HepG2 (cell line): ENCODE results near the gene USP2. TPM values are rescaled to one million over a fixed set of nuclear protein-coding genes. Genes with fewer than 3 reads are reported as not detected.

ENCODE experiments used
- AHR ChIP-seq: IDR thresholded peaks from 2 replicates; pipeline ENCODE4 v1.6.1; 2018; ENCODE audit warnings: missing genetic modification reagents, missing compliant biosample characterization
- CENPT ChIP-seq: sonication (generic); formaldehyde crosslinking; IDR thresholded peaks from 2 replicates; pipeline ENCODE4 v1.8.0; 2022; ENCODE audit warnings: low read depth, mild to moderate bottlenecking, moderate library complexity, missing genetic modification reagents
- CHD2 ChIP-seq: IDR thresholded peaks from 2 replicates; pipeline ENCODE4 v1.6.1; 2011; ENCODE audit warnings: low read depth, low read length, improper control_type of control experiment
- ESRRA ChIP-seq: sonication (generic); formaldehyde crosslinking; IDR thresholded peaks from 2 replicates; pipeline ENCODE4 v1.5.1; 2020; ENCODE audit warnings: mild to moderate bottlenecking, low read depth, missing genetic modification reagents
- GPN1 ChIP-seq: sonication (generic); formaldehyde crosslinking; IDR thresholded peaks from 2 replicates; pipeline ENCODE4 v1.5.1; 2020; ENCODE audit warnings: missing genetic modification reagents, borderline replicate concordance
- HIVEP1 ChIP-seq: sonication (generic); formaldehyde crosslinking; IDR thresholded peaks from 2 replicates; pipeline ENCODE4 v1.4.0; 2020; ENCODE audit warnings: mild to moderate bottlenecking, missing genetic modification reagents
- HOXD1 ChIP-seq: sonication (generic); formaldehyde crosslinking; IDR thresholded peaks from 2 replicates; pipeline ENCODE4 v1.5.0; 2020; ENCODE audit warnings: missing genetic modification reagents
- MTERF4 ChIP-seq: sonication (generic); formaldehyde crosslinking; IDR thresholded peaks from 2 replicates; pipeline ENCODE4 v1.8.0; 2023; ENCODE audit warnings: mild to moderate bottlenecking, missing genetic modification reagents
- NCOA2 ChIP-seq: sonication (generic); formaldehyde crosslinking; IDR thresholded peaks from 2 replicates; pipeline ENCODE4 v1.8.0; 2022; ENCODE audit warnings: inconsistent platforms
- NFATC3 ChIP-seq: sonication (generic); formaldehyde crosslinking; IDR thresholded peaks from 2 replicates; pipeline ENCODE4 v1.5.1; 2020; ENCODE audit warnings: mild to moderate bottlenecking, missing genetic modification reagents
- NFYB ChIP-seq: sonication (generic); formaldehyde crosslinking; IDR thresholded peaks from 2 replicates; pipeline ENCODE4 v1.4.0; 2020; ENCODE audit warnings: missing genetic modification reagents
- PHF20 ChIP-seq: sonication (generic); formaldehyde crosslinking; IDR thresholded peaks from 2 replicates; pipeline ENCODE4 v1.5.0; 2020; ENCODE audit warnings: mild to moderate bottlenecking, missing genetic modification reagents
- RBFOX2 ChIP-seq: fragments of 200-400 bp; formaldehyde crosslinking; IDR thresholded peaks from 2 replicates; pipeline ENCODE4 v1.6.1; 2017; ENCODE audit warnings: low read depth, mild to moderate bottlenecking, low read length
- SMAD3 ChIP-seq: sonication (generic); formaldehyde crosslinking; IDR thresholded peaks from 2 replicates; pipeline ENCODE4 v1.4.0; 2020; ENCODE audit warnings: missing genetic modification reagents
- TBX3 ChIP-seq: fragments of 450-650 bp; IDR thresholded peaks from 2 replicates; pipeline ENCODE4 v1.6.1; 2017; ENCODE audit warnings: antibody characterized with exemption, mild to moderate bottlenecking, inconsistent platforms, borderline replicate concordance
- TEAD2 ChIP-seq: sonication (generic); formaldehyde crosslinking; IDR thresholded peaks from 2 replicates; pipeline ENCODE4 v1.9.0; 2021; ENCODE audit warnings: missing genetic modification reagents
- YY1 ChIP-seq: IDR thresholded peaks from 2 replicates; pipeline ENCODE4 v1.6.1; 2011; ENCODE audit warnings: low read length, low read depth, moderate library complexity, mild to moderate bottlenecking; ENCODE audit not compliant: insufficient read depth, insufficient replicate concordance
- ZNF430 ChIP-seq: sonication (generic); formaldehyde crosslinking; IDR thresholded peaks from 2 replicates; pipeline ENCODE4 v1.9.0; 2021; ENCODE audit warnings: mild to moderate bottlenecking, missing genetic modification reagents
- ZNF574 ChIP-seq: sonication (generic); formaldehyde crosslinking; IDR thresholded peaks from 2 replicates; pipeline ENCODE4 v1.4.0; 2020; ENCODE audit warnings: missing genetic modification reagents
- ZNF577 ChIP-seq: sonication (generic); formaldehyde crosslinking; IDR thresholded peaks from 2 replicates; pipeline ENCODE4 v1.4.0; 2020; ENCODE audit warnings: mild to moderate bottlenecking, low read depth, missing genetic modification reagents, borderline replicate concordance
- ZNF749 ChIP-seq: sonication (generic); formaldehyde crosslinking; IDR thresholded peaks from 2 replicates; pipeline ENCODE4 v1.8.0; 2022; ENCODE audit warnings: mild to moderate bottlenecking, missing genetic modification reagents, moderate library complexity, borderline replicate concordance
- polyA plus RNA-seq, 8 experiments: library from polyadenylated mRNA; depleted of rRNA in 3 of 8; stranded (reverse) in 7 of 8; unstranded in 1 of 8; fragments of >200 nt; fragmentation: Illumina TruSeq in 4 of 8; extraction: Trizol in 4 of 8; gene quantifications; 2 replicates each; pipeline versions ENCODE4 v1.2.1 to v1.2.3, GENCODE V29; 2011 to 2016; ENCODE audit warnings: low read depth in 4 of 8, missing spikeins in 1 of 8, mixed read lengths in 1 of 8; ENCODE audit not compliant: insufficient read depth in 1 of 8
- total RNA-seq, 5 experiments: library from RNA; depleted of rRNA; stranded (reverse); fragments of >200 nt; fragmentation: Illumina TruSeq; extraction: Trizol; gene quantifications; 2 replicates each; pipeline ENCODE4 v1.2.3, GENCODE V29; 2016; ENCODE audit warnings: low read depth in 1 of 5
- TF ChIP-seq, protein P1 (sequence below): sonication (generic); formaldehyde crosslinking; IDR thresholded peaks from 2 replicates; pipeline ENCODE4 v1.5.0; 2020; ENCODE audit warnings: mild to moderate bottlenecking, missing genetic modification reagents
- TF ChIP-seq, protein P2 (sequence below): sonication (generic); formaldehyde crosslinking; IDR thresholded peaks from 2 replicates; pipeline ENCODE4 v1.4.0; 2020; ENCODE audit warnings: low read depth, mild to moderate bottlenecking, missing genetic modification reagents

USP2 gene
- total and polyA plus RNA-seq, 2 of the 13 experiments (the other 11 are each of a cell fraction or from before 2014, with no cell fraction given), result 2.5 to 6.0 TPM

DNA sequence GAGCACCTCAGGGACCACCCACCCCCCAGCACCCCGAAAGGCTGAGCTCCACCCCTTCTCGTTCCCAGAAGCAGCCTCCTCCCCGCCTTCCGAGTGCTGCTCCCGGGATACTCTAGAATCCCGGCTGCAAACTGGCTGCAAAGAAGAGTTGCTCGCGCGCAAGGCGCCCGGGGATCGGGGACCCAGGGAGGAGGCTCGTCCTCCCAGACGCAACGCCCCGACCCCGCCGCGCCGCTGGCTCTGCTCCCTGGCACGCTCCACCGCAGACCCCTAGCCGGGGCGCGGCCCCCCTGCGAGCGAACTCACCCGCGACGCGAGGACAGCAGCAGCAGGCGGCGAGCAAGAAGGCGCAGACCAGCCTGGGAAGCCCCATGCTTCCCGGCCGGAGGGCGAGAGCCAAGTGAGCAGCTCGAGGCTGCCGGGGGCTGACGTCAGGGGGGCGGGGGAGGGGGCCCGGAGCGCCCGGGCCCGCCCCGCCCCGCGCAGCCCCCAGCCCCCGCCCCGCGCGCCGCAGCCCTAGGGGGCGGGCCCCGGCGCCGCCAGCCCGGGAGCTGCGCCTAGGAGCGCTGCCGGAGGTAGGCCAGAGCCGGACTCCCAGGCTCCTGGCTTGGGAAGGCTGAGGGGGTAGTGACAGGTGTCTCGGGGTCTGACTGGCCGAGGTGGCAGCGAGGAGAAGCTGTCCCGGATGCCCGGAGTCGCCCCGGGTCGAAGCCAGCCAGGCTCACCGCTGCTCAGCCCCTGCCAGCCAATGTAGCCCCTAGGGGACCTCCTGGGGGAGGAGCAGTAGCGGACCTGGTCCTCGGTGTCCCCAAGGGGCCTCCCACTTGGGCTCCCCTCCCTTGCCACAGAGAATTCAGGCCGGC, 64.5 kb downstream of the USP2 start, which contains the start of gene MCAM (continued):
- TF ChIP-seq, protein P1, sequence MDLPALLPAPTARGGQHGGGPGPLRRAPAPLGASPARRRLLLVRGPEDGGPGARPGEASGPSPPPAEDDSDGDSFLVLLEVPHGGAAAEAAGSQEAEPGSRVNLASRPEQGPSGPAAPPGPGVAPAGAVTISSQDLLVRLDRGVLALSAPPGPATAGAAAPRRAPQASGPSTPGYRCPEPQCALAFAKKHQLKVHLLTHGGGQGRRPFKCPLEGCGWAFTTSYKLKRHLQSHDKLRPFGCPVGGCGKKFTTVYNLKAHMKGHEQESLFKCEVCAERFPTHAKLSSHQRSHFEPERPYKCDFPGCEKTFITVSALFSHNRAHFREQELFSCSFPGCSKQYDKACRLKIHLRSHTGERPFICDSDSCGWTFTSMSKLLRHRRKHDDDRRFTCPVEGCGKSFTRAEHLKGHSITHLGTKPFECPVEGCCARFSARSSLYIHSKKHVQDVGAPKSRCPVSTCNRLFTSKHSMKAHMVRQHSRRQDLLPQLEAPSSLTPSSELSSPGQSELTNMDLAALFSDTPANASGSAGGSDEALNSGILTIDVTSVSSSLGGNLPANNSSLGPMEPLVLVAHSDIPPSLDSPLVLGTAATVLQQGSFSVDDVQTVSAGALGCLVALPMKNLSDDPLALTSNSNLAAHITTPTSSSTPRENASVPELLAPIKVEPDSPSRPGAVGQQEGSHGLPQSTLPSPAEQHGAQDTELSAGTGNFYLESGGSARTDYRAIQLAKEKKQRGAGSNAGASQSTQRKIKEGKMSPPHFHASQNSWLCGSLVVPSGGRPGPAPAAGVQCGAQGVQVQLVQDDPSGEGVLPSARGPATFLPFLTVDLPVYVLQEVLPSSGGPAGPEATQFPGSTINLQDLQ, result no peak
- TF ChIP-seq MTERF4 (CRISPR knock-in tag), result no peak
- TF ChIP-seq TBX3, result no peak
- TF ChIP-seq YY1, result no peak
- no peak for TF ChIP-seq TEAD2 (CRISPR knock-in tag)
- peak; percentile 70 for TF ChIP-seq RBFOX2
- TF ChIP-seq GPN1 (CRISPR knock-in tag), result no peak
- no peak for TF ChIP-seq ZNF749 (CRISPR knock-in tag)
- TF ChIP-seq NCOA2 (CRISPR knock-in tag), result no peak
- TF ChIP-seq ZNF430 (CRISPR knock-in tag), result no peak
- 0 out of 2 replicates have a peak, but pooled peaks have one; percentile 26 for TF ChIP-seq AHR
- 0 out of 2 replicates have a peak, but pooled peaks have one; percentile 31 for TF ChIP-seq HOXD1 (CRISPR knock-in tag)
- 0 out of 2 replicates have a peak, but pooled peaks have one; percentile 4 for TF ChIP-seq NFYB
- 0 out of 2 replicates have a peak, but pooled peaks have one; percentile 11 for TF ChIP-seq ZNF574
- no peak for TF ChIP-seq ESRRA (CRISPR knock-in tag)
- no peak for TF ChIP-seq HIVEP1
- TF ChIP-seq SMAD3 (CRISPR knock-in tag), result no peak
- TF ChIP-seq NFATC3 (CRISPR knock-in tag), result no peak
- TF ChIP-seq, protein P2, sequence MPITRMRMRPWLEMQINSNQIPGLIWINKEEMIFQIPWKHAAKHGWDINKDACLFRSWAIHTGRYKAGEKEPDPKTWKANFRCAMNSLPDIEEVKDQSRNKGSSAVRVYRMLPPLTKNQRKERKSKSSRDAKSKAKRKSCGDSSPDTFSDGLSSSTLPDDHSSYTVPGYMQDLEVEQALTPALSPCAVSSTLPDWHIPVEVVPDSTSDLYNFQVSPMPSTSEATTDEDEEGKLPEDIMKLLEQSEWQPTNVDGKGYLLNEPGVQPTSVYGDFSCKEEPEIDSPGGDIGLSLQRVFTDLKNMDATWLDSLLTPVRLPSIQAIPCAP, result no peak
- no peak for TF ChIP-seq CHD2
- TF ChIP-seq ZNF577, result no peak
- no peak for TF ChIP-seq CENPT
- no peak for TF ChIP-seq PHF20 (CRISPR knock-in tag)
